Peyer's patch (tissue), 4 donors: Measurements from ENCODE around the gene GLIS1. TPM values are rescaled to one million over a fixed set of nuclear protein-coding genes. Genes with fewer than 3 reads are reported as not detected.

Experiments used
- DNase-seq, 3 donors: peaks; one replicate each; pipeline ENCODE4 v3.0.0-alpha.2; 2017 to 2019
- H3K27ac ChIP-seq, 4 donors: fragments of 200-600 bp; sonication (generic); one replicate each; pipeline ENCODE4 v1.5.1; 2016 to 2019
- H3K27me3 ChIP-seq, 2 donors: fragments of 200-600 bp; sonication (generic); one replicate each; pipeline ENCODE4 v1.5.1; 2019
- H3K36me3 ChIP-seq, 3 donors: fragments of 200-600 bp; sonication (generic); one replicate each; pipeline ENCODE4 v1.5.1; 2016 to 2019
- H3K4me1 ChIP-seq, 4 donors: fragments of 200-600 bp; sonication (generic); one replicate each; pipeline ENCODE4 v1.5.1; 2016 to 2019
- H3K4me3 ChIP-seq, 4 donors: fragments of 200-600 bp; sonication (generic); 1 replicate in 3 of 4; 2 replicates in 1 of 4; pipeline ENCODE4 v1.5.1; 2016 to 2019; ENCODE audit warnings: mild to moderate bottlenecking in 1 of 4
- H3K9me3 ChIP-seq, 4 donors: fragments of 200-600 bp; sonication (generic); one replicate each; pipeline ENCODE4 v1.5.1; 2016 to 2019; ENCODE audit warnings: mild to moderate bottlenecking in 1 of 4
- CTCF ChIP-seq, 6 experiments: fragments of 450-650 bp in 4 of 6; fragments of 200-600 bp in 2 of 6; sonication (generic) in 1 of 6; IDR thresholded peaks; one replicate each; pipeline ENCODE4 v1.5.1; 2017 to 2019; ENCODE audit warnings: antibody characterized with exemption in 6 of 6, mild to moderate bottlenecking in 3 of 6, moderate library complexity in 1 of 6
- POLR2A ChIP-seq, 2 donors: fragments of 450-650 bp; IDR thresholded peaks; one replicate each; pipeline ENCODE4 v1.5.1; 2017; ENCODE audit warnings: antibody characterized with exemption in 2 of 2, mild to moderate bottlenecking in 2 of 2, moderate library complexity in 2 of 2
- total RNA-seq, 4 donors: library from RNA; depleted of rRNA; stranded (reverse); fragments of >200 nt; gene quantifications; one replicate each; pipeline ENCODE4 v1.1.0, GENCODE V29; 2016

Gene GLIS1
- total RNA-seq, 4 donors from 2014 or later: 0.54 to 1.7 (median 0.66) TPM; not detected in 1

- Histone ChIP-seq H3K27me3 (no peaks in the 10 kb centered on the region), H3K4me3 (no peak overlapping the region), H3K36me3 (no peaks in the 10 kb centered on the region), H3K4me1 (no peaks in the 10 kb centered on the region), H3K9me3 (no peaks in the 10 kb centered on the region), H3K27ac (no peak overlapping the region)
- no peak for DNase-seq
- TF ChIP-seq CTCF (IDR thresholded peaks at IDR 0.05) (no peak), POLR2A (IDR thresholded peaks at IDR 0.05) (no peak)
Observed at GRCh38 chr1:53482441-53483153, 256.4 kb downstream of the GLIS1 start.

- Histone ChIP-seq H3K27ac (no peak overlapping the region), H3K4me3 (no peak overlapping the region), H3K36me3 (no peaks in the 10 kb centered on the region), H3K4me1 (no peaks in the 10 kb centered on the region), H3K27me3 (no peaks in the 10 kb centered on the region), H3K9me3 (no peaks in the 10 kb centered on the region)
- DNase-seq: no peak
- TF ChIP-seq CTCF (IDR thresholded peaks at IDR 0.05) (no peak), POLR2A (IDR thresholded peaks at IDR 0.05) (no peak)
Observed at GRCh38 chr1:53481456-53481855, 257.5 kb downstream of the GLIS1 start.

DNA sequence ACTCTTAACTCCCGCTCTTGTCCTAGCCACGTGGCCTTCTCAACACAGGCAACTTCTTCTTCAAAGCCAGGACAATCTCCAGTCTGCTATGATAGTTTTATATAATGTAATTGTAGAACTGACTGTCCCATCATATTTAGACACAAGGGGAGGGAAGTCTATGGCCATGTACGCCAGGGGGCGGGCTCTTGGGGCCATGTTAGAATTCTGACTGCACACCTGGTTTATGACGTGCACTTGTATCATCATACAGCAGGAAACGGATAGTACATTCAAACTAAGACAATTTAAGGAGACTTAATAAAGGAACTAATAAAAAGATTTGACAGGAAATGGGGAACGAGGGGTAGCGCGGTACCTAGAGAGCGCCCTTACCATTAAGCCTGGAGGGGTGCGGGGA is 258.3 kb downstream of the GLIS1 start:
- Histone ChIP-seq H3K27me3 (no peaks in the 10 kb centered on the region), H3K9me3 (no peaks in the 10 kb centered on the region), H3K36me3 (no peaks in the 10 kb centered on the region), H3K4me3 (no peak overlapping the region), H3K4me1 (no peaks in the 10 kb centered on the region), H3K27ac (no peak overlapping the region)
- TF ChIP-seq POLR2A (IDR thresholded peaks at IDR 0.05): no peak
- no peak for TF ChIP-seq CTCF (IDR thresholded peaks at IDR 0.05)
- DNase-seq: no peak

DNA sequence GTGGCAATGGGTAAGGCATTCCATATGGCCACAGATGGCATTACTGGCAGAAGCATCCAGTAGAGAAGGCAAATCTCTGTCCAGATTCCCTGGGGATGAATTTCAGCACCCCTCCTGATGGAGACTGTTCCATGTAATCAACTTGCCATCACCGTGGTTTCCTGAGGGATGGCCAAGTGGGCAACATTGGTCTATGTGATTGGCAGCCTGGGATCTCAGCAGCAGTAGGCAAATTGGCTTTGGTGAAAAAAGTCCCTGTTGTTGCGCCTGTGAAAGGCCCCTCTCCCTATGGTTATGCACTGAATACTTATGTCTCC is 260.5 kb downstream of the GLIS1 start:
- no peaks in the 10 kb centered on the region for H3K27me3 ChIP-seq
- no peaks in the 10 kb centered on the region for H3K9me3 ChIP-seq
- TF ChIP-seq POLR2A (IDR thresholded peaks at IDR 0.05): no peak
- TF ChIP-seq CTCF (IDR thresholded peaks at IDR 0.05): no peak
- no peak overlapping the region for H3K4me3 ChIP-seq
- no peaks in the 10 kb centered on the region for H3K36me3 ChIP-seq
- no peaks in the 10 kb centered on the region for H3K4me1 ChIP-seq
- H3K27ac ChIP-seq: no peak overlapping the region
- no peak for DNase-seq

- Histone ChIP-seq H3K4me3 (no peak overlapping the region), H3K9me3 (no peaks in the 10 kb centered on the region), H3K36me3 (no peaks in the 10 kb centered on the region), H3K27ac (no peak overlapping the region), H3K4me1 (no peaks in the 10 kb centered on the region), H3K27me3 (no peaks in the 10 kb centered on the region)
- TF ChIP-seq POLR2A (IDR thresholded peaks at IDR 0.05) (no peak), CTCF (IDR thresholded peaks at IDR 0.05) (no peak)
- DNase-seq: no peak
Observed at GRCh38 chr1:53477651-53478501, 261.1 kb downstream of the GLIS1 start.
